K562 (cell line): ENCODE data around the gene MMP24. TPM values are rescaled to one million over a fixed set of nuclear protein-coding genes. Genes with fewer than 3 reads are reported as not detected.

Source experiments
- AFF1 ChIP-seq, 2 experiments: fragments of 450-650 bp; IDR thresholded peaks; 2 replicates each; pipeline ENCODE4 v1.6.1; 2018; ENCODE audit warnings: mild to moderate bottlenecking in 2 of 2, low read depth in 1 of 2; ENCODE audit not compliant: partially characterized antibody in 2 of 2
- ARID3A ChIP-seq: IDR thresholded peaks from 2 replicates; pipeline ENCODE4 v1.6.1; 2012; ENCODE audit warnings: low read depth, low read length, improper control_type of control experiment, borderline replicate concordance
- BHLHE40 ChIP-seq: IDR thresholded peaks from 2 replicates; pipeline ENCODE4 v1.6.1; 2011; ENCODE audit warnings: low read length, improper control_type of control experiment
- C11orf30 ChIP-seq: fragments of 450-650 bp; IDR thresholded peaks from 2 replicates; pipeline ENCODE4 v1.6.1; 2016; ENCODE audit warnings: low read depth, mild to moderate bottlenecking
- CBX5 ChIP-seq: IDR thresholded peaks from 2 replicates; pipeline ENCODE4 v1.6.1; 2014; ENCODE audit warnings: low read depth, borderline replicate concordance
- CC2D1A ChIP-seq: fragments of 450-650 bp; IDR thresholded peaks from 2 replicates; pipeline ENCODE4 v1.6.1; 2017; ENCODE audit warnings: mild to moderate bottlenecking
- DIDO1 ChIP-seq: fragments of 450-650 bp; IDR thresholded peaks from 2 replicates; pipeline ENCODE4 v1.6.1; 2016; ENCODE audit warnings: low read depth, missing biosample characterization, missing genetic modification characterization
- ETV5 ChIP-seq: sonication (generic); formaldehyde crosslinking; IDR thresholded peaks from 2 replicates; pipeline ENCODE4 v1.4.0; 2020; ENCODE audit warnings: low read depth, mild to moderate bottlenecking, missing genetic modification reagents
- FOXJ2 ChIP-seq: fragments of 200-800 bp; sonication (Bioruptor generic); IDR thresholded peaks from 2 replicates; pipeline ENCODE4 v1.6.1; 2016; ENCODE audit warnings: missing genetic modification characterization, missing compliant biosample characterization
- FOXK2 ChIP-seq, 2 experiments: fragments of 450-650 bp; IDR thresholded peaks in 1 of 2; conservative IDR thresholded peaks in 1 of 2; 2 replicates each; pipeline ENCODE4 v1.6.1; 2016; ENCODE audit warnings: low read depth in 2 of 2, mild to moderate bottlenecking in 1 of 2
- HDAC6 ChIP-seq: IDR thresholded peaks from 2 replicates; pipeline ENCODE4 v1.6.1; 2012; ENCODE audit warnings: low read depth, mild to moderate bottlenecking, control low read depth, inconsistent platforms, low read length, moderate library complexity
- HSF4 ChIP-seq: fragments of 250-450 bp; sonication (Bioruptor Pico); IDR thresholded peaks from 2 replicates; pipeline ENCODE4 v2.1.2; 2022; ENCODE audit warnings: mild to moderate bottlenecking, moderate library complexity, borderline replicate concordance
- JUN ChIP-seq, 2 experiments: sonication (generic) in 1 of 2; formaldehyde crosslinking in 1 of 2; IDR thresholded peaks; 2 replicates each; pipeline versions ENCODE4 v1.6.1 to v1.8.0; 2012 to 2022; ENCODE audit warnings: borderline replicate concordance in 2 of 2, mild to moderate bottlenecking in 2 of 2, improper control_type of control experiment in 1 of 2, low read depth in 1 of 2, low read length in 1 of 2, missing genetic modification reagents in 1 of 2
- KDM4B ChIP-seq, 2 experiments: fragments of 450-650 bp in 1 of 2; sonication (generic) in 1 of 2; IDR thresholded peaks; 2 replicates each; pipeline ENCODE4 v1.6.1; 2016 to 2017; ENCODE audit warnings: borderline replicate concordance in 2 of 2, antibody characterized with exemption in 1 of 2, low read depth in 1 of 2, mild to moderate bottlenecking in 1 of 2
- KLF10 ChIP-seq: fragments of 250-450 bp; sonication (Bioruptor Pico); IDR thresholded peaks from 2 replicates; pipeline ENCODE4 v1.6.1; 2021; ENCODE audit warnings: matching md5 sums
- KLF6 ChIP-seq: fragments of 250-450 bp; sonication (Bioruptor Pico); IDR thresholded peaks from 2 replicates; pipeline ENCODE4 v1.4.0; 2020; ENCODE audit warnings: mild to moderate bottlenecking, moderate library complexity, borderline replicate concordance
- MCM2 ChIP-seq: fragments of 450-650 bp; IDR thresholded peaks from 2 replicates; pipeline ENCODE4 v1.6.1; 2017; ENCODE audit warnings: low read depth, mild to moderate bottlenecking
- MED1 ChIP-seq: sonication (generic); formaldehyde crosslinking; IDR thresholded peaks from 2 replicates; pipeline ENCODE4 v1.8.1; 2023; ENCODE audit warnings: missing genetic modification reagents, borderline replicate concordance
- NFIC ChIP-seq: fragments of 450-650 bp; IDR thresholded peaks from 2 replicates; pipeline ENCODE4 v1.6.1; 2017; ENCODE audit warnings: mild to moderate bottlenecking, inconsistent platforms
- POLR2AphosphoS2 ChIP-seq: IDR thresholded peaks from 2 replicates; pipeline ENCODE4 v1.6.1; 2012; ENCODE audit warnings: low read length, improper control_type of control experiment
- RNF2 ChIP-seq: sonication (generic); IDR thresholded peaks from 2 replicates; pipeline ENCODE4 v1.6.1; 2016
- USF2 ChIP-seq: sonication (generic); formaldehyde crosslinking; IDR thresholded peaks from 2 replicates; pipeline ENCODE4 v1.5.0; 2020; ENCODE audit warnings: missing genetic modification reagents
- ZNF384 ChIP-seq: IDR thresholded peaks from 2 replicates; pipeline ENCODE4 v1.6.1; 2012; ENCODE audit warnings: low read depth, low read length, improper control_type of control experiment
- ZNF507 ChIP-seq: conservative IDR thresholded peaks from 2 replicates; pipeline ENCODE4 v1.6.1; 2017; ENCODE audit warnings: missing genetic modification characterization, missing compliant biosample characterization
- ZNF764 ChIP-seq: fragments of 250-450 bp; sonication (Bioruptor Pico); IDR thresholded peaks from 2 replicates; pipeline ENCODE4 v1.4.0; 2020; ENCODE audit warnings: low read depth, mild to moderate bottlenecking, moderate library complexity
- polyA plus RNA-seq, 8 experiments: library from polyadenylated mRNA; depleted of rRNA in 4 of 8; stranded (reverse) in 5 of 8; unstranded in 3 of 8; fragments of >200 nt; fragmentation: Nextera tagmentation in 2 of 8; fragmentation: Illumina TruSeq in 1 of 8; extraction: Ambion mirVana in 2 of 8; extraction: Trizol in 1 of 8; gene quantifications; 2 replicates each; pipeline versions ENCODE4 v1.2.1 to v1.2.3, GENCODE V29; 2011 to 2014; ENCODE audit warnings: inconsistent platforms in 1 of 8, missing spikeins in 1 of 8
- total RNA-seq, 7 experiments: library from RNA; depleted of rRNA in 6 of 7; stranded (reverse); fragments of >200 nt in 6 of 7; fragmentation: Illumina TruSeq in 2 of 7; extraction: Trizol in 2 of 7; gene quantifications; 2 replicates each; pipeline versions ENCODE4 v1.2.1 to v1.2.3, GENCODE V29; 2011 to 2021; ENCODE audit warnings: low replicate concordance in 1 of 7

MMP24 gene
- total and polyA plus RNA-seq, 9 of the 15 experiments (the other 6 are each of a cell fraction or from before 2014, with no cell fraction given), result 0.03 to 0.07 (median 0.03) TPM; not detected in 6

- TF ChIP-seq DIDO1 (tag) (no peak), CBX5 (no peak), ZNF764 (CRISPR knock-in tag) (no peak), MED1 (no peak), USF2 (CRISPR knock-in tag) (peak; percentile 84), NFIC (no peak), HSF4 (CRISPR knock-in tag) (no peak), KDM4B (IDR thresholded peaks at IDR 0.05; ENCODE audit: borderline replicate concordance in 2 of 2, low read depth in 1 of 2) (no peak), C11orf30 (peak; percentile 83), CC2D1A (no peak), POLR2AphosphoS2 (no peak), AFF1 (IDR thresholded peaks at IDR 0.05; ENCODE audit: low read depth in 1 of 2, partially characterized antibody in 2 of 2) (no peak), ZNF507 (tag) (no peak), MCM2 (no peak), BHLHE40 (peak; percentile 96), FOXJ2 (tag) (no peak), KLF6 (CRISPR knock-in tag) (no peak), KLF10 (CRISPR knock-in tag) (no peak), JUN (IDR thresholded peaks at IDR 0.05; ENCODE audit: borderline replicate concordance, low read depth, low read length) (peak; percentile 38; the same call in 1 of the 2 replicates), JUN (CRISPR knock-in tag; IDR thresholded peaks at IDR 0.05; ENCODE audit: borderline replicate concordance) (no peak), FOXK2 (conservative IDR thresholded peaks at IDR 0.05 in 1 of 2, IDR thresholded peaks at IDR 0.05 in 1 of 2; ENCODE audit: low read depth in 2 of 2) (no peak), ZNF384 (no peak), ARID3A (0 out of 2 replicates have a peak, but pooled peaks have one; percentile 25), HDAC6 (no peak), ETV5 (no peak), RNF2 (no peak)
Observed at GRCh38 chr20:35311409-35311808, 84.9 kb downstream of the MMP24 start (continued).
